Suprapubic skin (tissue), 3 donors: Measurements from ENCODE around the gene LAT.

Experiments used
- POLR2AphosphoS5 ChIP-seq, 3 donors: sonication (generic); formaldehyde crosslinking; IDR thresholded peaks; one replicate each; pipeline ENCODE4 v1.6.1; 2017; ENCODE audit warnings: antibody characterized with exemption in 3 of 3
- TF ChIP-seq, protein P1 (sequence below), 2 donors: fragments of 200-600 bp in 1 of 2; fragments of 450-650 bp in 1 of 2; sonication (generic) in 1 of 2; IDR thresholded peaks; one replicate each; pipeline ENCODE4 v1.5.1; 2016 to 2019; ENCODE audit warnings: antibody characterized with exemption in 2 of 2, mild to moderate bottlenecking in 1 of 2, moderate library complexity in 1 of 2

DNA sequence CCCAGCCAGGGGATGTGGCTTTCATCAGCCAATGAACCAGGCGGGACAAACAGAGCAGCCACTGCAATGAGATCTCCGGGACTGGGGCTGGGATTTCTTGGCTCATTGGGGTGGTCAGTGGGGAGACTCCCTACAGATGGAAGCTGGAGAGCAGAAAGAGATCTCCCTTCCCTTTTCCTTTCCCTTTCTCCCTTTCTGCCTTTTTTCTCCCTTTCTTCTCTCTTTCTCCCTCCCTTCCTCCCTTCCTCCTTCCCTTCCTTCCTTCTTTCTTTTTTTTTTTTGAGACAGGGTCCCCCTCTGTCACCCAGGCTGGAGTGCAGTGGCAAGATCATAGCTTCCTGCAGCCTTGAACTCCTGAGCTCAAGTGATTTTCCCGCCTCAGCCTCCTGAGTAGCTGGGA, 14.0 kb downstream of the LAT start:
- TF ChIP-seq, protein P1, sequence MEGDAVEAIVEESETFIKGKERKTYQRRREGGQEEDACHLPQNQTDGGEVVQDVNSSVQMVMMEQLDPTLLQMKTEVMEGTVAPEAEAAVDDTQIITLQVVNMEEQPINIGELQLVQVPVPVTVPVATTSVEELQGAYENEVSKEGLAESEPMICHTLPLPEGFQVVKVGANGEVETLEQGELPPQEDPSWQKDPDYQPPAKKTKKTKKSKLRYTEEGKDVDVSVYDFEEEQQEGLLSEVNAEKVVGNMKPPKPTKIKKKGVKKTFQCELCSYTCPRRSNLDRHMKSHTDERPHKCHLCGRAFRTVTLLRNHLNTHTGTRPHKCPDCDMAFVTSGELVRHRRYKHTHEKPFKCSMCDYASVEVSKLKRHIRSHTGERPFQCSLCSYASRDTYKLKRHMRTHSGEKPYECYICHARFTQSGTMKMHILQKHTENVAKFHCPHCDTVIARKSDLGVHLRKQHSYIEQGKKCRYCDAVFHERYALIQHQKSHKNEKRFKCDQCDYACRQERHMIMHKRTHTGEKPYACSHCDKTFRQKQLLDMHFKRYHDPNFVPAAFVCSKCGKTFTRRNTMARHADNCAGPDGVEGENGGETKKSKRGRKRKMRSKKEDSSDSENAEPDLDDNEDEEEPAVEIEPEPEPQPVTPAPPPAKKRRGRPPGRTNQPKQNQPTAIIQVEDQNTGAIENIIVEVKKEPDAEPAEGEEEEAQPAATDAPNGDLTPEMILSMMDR (IDR thresholded peaks at IDR 0.05): no peak
- no peak for TF ChIP-seq POLR2AphosphoS5 (IDR thresholded peaks at IDR 0.05)
